T-helper 1 cell (primary cell): ENCODE data around the gene GABRB2.

Experiments used
- DNase-seq, 5 donors: peaks; one replicate each; pipeline ENCODE4 v3.0.0-alpha.2; 2012 to 2020

Gene GABRB2

DNA sequence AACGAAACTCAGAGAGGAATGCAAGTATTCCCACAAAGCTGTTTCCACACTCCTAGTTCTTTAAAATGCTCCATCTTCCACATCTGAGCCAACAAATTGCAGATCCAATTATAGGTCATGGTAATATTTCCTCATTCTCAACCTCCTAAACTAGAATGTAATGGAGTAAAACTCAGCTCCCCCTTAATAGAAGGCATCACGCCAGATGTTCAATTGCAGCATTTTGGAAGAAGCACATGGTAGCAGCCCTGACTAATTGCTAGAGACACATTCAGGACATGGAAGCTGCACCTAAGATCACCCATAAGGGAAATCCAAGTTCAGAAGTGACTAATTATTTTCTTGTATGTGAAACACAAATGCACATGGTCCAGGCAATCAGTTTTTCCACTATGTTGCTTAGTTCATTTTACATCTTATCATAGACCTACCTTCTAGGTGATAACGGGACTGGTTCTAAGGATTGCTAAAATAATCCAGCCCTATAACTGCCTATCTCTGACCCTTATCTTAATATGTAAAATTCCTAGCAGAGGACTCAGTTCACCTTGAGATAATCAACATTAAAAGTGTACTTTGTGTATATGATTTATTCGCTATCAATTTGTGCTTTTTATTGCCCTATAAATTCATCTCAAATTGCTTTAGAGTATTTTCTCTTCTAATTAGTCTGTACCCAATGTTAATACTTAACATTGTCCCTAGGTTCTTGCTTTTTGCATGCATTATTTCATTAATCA is 75.1 kb downstream of the GABRB2 start:
- DNase-seq, result no peak

DNA sequence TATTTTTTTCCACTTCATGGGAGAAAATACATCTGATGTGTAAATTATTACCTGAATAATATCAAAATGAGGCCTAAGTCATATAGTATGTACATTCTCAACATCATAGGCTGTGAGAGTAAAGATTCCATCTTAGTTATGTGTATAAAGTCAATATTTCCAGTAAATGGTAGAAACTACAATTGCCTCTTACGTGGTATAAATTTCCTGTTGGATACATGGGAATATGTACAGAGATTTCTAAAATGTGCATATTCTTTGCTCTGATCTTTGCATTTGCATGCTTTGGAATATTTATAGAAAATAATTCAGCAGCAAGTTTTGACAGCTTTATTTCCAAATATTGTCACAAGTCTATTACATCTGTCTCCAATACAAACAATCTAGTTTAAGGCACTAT is 78.8 kb downstream of the GABRB2 start:
- DNase-seq, result no peak

DNA sequence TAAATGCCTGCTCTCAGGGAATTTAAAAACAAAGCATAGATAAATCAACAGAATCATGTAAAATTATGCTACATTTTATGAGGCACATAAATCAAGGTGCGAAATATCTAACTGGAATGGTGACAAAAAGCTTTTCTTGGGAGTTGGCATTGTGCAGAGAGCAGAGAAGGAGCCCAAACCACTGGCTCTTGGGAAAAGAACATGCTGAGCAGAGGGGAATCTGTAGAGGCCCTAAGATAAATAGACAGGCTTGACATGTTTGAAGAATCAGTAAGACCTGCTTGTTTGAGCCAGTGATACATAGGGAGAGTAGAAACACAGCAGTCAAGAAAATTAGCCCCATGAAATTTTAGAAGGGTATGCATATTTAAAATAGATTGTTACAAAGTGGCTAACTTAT is 85.8 kb downstream of the GABRB2 start:
- no peak for DNase-seq

DNA sequence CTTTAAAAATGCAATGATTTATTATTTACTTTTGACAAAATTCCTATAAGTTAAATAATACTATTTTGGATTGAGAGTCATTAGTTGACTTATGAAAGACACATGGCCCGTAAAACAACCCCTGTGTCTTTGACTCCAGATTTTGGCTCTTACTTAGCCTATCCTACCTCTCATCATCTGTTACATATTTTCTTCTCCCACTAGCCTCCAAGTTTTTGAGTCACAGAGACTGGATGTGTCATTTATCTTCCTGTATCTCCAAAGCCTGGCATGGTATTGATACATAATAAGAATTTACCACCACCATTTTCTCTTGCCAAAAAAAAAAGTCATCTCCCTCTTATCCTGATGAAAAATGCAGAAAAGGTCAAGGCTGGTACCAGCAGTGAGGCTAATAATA is 99.9 kb downstream of the GABRB2 start:
- DNase-seq, result no peak

DNA sequence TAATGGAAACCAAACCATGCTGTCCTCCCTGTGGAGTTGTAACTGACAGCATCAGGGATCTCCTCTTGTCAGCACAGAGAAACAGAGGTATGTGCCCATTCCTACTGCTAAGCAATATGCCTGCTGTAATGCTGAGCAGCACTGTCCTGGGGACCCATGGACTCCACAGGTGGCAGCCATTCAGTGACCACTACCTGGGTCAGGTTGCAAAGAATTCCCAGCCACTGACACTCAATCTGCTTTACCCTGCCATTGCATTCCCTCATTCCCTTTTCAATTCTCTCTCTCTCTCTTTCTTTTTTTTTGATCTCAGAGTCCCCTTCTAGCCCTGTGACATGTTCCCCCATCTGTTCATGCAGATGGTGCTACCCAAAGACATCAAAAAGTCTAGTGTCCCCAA is 104.1 kb downstream of the GABRB2 start:
- DNase-seq, result no peak

DNA sequence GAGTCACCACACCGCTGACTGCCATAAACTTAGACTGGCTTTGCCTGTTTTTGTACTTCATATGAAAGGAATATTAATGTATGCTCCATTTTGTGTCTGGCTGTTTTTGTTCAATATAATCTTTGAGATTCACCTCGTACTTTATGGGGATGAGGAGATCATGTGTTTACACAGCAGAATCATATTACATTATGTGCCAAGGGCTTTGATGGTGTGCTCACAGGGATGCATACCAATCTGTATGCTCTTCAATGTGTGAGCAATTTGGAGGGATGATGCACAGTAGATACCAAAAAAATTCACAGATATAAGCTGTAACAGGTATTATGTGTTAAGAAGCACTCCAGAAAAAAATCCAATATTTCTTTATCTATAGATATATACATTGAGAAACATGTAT is 113.7 kb downstream of the GABRB2 start:
- DNase-seq, result no peak

DNA sequence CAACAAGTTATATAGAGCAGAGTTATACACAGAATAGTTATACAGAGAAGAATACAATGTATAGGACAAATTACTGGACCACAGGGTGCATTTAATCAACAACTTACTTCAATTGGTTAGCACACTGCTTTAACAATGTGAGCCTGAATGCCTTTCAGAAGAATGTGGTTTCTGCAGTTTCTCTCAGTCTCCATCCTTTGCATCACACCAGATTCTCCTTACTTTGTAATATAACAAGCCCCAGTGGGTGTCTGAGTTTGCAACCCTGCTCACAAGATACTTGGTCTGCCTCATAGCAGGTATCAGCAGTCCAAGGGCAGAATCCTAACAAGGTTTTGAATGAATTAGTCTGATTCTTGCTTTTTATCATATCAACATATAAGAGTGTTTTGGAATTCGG is 114.6 kb downstream of the GABRB2 start:
- DNase-seq, result no peak

DNA sequence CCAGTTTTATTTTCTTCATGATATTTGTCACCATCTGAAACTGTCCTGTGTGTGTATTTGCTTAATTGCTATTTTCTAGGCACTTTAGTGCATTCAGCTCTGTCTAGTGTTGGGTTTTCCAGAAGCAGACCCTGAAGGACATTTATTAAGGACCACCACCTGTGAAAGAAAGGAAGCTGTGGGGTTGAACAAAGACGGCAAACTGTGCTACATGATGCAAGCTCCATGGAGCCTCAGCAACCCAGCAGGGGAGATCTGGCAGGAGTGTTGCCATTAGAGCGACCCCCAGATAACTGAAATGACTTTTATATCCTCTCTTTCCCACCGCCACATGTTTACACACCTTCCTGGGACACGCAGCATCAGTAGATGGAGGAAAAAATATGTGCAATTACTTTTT is 125.5 kb downstream of the GABRB2 start:
- no peak for DNase-seq

DNA sequence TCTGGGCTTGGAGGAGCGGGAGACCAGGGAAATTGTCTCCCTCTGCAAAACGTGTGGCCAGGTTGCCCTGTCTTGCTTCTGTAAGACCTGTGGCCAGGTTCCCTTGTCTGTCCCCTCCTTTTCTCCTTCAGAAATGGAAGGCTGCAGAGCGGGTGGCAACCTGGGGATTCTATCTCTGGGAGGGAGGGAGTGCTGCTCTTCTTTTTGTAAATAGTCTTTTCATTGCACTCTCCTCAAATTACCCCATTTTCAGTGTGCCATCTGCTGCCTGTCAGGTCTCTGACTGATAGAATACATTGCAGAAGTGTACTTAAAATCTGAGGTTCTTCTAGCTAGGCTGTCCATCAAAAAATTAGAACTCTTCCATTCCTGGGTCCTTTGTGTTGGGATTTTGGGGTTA is 126.0 kb downstream of the GABRB2 start:
- DNase-seq, result no peak

DNA sequence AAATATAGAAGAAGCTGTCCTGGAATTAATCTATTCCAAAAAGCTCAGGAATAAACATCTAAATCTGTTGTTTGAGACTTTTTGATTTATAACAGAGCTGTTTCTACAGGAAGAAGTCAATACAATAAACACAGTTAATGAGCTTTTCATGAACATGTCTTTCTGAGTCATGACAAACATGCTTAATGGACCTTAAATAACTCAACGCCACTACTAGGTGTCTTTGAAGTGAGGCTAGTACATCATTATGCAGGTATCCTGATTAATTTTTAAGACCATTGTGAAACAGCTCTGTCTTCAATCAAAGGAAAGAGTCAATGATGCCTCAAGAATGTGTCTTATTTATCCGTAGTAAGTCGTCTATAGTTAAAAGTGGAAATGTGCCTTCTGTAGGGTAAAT is 131.6 kb downstream of the GABRB2 start:
- DNase-seq, result no peak

DNA sequence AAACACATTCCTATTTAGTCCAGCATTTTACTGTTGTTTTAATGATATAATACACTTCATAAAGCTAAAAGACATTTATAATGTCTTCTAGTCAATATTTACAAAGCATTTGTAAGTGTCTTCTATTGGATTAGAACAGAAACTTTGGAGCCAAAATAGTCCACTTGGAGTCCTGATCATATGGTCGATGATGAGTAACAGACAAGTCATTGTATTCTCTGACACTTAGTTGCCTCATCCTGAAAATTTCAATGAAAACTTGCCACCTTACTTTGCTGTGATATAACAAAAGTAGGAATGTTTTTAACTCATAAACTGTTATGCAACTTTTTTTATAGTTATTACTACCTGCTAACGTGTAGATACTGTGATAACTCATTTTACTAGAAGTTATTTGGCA is 132.5 kb downstream of the GABRB2 start:
- DNase-seq, result no peak

DNA sequence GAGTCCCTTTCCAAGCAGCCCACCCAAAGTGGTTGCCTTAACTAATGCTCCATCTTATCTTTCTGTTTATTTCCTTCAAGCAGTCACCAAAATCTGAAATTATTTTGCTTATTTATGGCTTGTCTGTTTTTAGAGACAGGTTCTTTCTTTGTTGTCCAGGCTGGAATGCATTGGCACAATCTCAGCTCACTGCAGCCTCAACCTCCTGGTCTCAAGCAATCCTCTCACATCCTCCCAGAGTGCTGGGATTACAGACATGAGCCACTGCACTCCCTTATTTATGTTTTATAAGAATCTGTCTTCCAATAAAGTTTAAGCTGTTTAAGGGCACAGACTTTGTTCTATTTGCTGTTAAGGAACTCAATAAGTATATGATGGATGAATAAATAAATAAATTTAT is 133.7 kb downstream of the GABRB2 start:
- no peak for DNase-seq

DNA sequence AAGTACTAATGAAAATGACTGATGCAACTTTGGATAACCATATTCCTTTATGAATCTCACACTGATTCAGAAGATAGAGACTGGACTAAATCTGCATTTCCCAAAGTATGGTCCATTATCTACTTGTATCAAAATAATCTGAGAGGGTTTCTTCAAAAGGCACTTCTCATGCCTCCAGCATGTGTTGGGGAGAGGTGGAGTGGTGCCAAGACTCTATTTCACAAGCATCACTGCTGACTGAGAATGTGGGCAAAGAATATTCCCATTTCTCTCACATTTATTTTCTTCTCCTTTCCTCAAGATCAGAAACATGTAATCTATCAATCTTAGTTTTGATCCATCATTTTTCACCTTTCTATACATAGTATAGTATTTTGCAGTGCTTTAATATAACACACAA is 135.4 kb downstream of the GABRB2 start:
- DNase-seq, result no peak

DNA sequence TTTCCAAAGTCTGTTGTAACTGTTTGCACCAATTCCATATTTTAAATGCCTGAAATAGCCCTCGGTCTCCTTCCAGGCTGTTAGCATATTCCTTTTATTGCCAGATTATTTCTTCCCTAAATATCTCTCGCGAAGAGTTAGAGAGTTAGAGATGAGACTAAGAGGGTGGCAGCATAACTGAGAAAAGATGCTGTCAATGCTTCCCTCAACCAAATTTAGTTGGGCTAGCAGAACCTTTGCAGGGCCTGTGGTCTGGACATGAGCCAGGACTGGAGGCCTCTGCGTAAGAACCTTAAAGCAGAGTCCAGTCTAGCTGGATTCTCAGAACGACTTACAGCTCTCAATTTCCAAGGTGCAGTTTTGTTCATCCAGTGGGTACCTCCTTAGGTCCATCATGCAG is 135.9 kb downstream of the GABRB2 start:
- no peak for DNase-seq

DNA sequence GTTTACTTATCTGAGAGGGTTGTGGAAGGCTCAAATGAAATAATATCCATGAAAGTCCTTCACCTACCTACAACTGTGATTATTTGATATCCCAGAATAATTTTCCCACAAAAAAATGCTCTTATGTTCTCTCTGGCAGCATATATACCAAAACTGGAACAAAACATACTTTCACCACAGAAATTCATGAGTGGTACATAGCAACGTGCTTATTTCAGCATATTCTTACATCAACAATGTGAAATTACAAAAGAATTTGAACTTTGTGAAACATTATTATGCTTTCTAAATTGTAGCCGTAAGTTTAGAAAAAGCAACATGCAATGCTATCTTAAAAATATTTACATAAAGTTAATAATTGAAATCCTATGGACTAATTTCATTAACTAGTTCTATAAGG is 137.1 kb downstream of the GABRB2 start:
- no peak for DNase-seq

DNA sequence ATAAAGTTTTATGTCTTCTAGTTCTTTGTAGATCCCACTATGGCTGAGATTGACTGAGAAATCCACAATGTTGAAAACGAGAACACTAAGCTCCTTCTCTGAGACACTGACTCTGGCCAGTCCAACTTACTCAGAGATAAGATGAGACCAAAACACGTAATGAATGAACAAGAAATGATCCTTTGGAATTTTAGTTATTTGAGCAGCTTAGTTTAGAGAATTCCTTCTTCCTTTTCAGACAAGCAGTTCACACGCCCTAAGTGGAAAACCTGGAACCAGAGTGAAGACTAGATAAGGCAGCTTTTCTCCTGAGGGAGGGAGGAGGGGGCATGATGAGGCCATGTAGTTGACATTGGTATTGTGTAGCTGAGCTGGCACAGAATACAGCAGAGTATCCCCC is 139.6 kb downstream of the GABRB2 start:
- DNase-seq, result no peak

DNA sequence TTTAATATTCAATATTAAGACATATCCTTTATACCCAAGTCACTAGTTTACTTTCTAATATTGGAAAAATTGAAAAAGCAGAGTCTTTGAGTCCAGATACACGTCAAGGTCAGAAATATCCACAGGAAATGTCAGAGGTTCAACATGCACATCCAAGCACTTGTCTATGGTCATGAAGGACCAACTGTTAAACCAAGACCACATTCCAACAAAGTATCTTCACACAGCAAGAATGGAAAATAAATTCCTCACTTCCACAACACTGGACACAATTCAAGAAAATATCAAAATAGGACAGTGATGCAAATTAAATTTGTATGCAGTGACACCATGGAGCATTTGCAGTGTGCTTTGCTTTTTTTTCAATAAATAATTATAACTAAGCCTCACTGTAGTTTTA is 142.5 kb downstream of the GABRB2 start:
- no peak for DNase-seq

DNA sequence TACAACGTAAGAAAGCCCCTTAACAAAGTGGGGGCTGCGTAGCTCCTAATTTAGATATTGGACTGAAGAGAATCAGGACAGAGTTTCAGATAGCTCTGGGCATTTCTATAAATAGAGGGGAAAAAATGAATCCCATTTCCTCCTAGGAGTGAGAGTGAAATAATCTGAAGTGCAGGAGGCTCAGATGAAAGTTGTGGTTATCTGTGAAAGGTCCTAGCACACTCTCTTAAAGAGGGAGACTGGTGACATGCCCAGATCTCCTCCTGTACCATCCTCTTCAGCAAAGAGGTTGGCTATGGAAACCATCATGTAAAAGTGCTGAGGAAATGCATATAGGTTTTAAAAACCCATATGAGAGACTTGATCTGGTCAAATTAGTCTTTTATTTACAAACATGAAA is 143.4 kb downstream of the GABRB2 start:
- no peak for DNase-seq

DNA sequence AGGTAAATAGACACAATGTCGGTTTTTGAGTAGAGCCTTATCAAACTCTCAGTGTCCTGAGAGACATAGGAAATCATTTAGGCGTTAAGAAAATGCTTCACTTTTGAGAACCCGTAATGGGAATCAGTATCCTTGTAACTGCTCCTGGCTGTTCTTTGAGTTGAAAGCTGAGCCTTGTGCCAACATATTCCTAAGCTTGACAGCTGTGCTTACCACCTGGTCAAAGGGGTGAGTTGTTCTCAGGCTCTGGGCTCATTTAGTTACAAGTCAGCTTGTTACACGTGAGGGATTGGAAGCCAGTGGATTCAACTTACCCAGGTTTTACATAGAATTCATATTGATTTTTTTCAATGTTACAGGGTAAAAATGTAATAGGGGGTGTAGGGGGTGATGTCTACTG is 145.9 kb downstream of the GABRB2 start:
- DNase-seq, result no peak

DNA sequence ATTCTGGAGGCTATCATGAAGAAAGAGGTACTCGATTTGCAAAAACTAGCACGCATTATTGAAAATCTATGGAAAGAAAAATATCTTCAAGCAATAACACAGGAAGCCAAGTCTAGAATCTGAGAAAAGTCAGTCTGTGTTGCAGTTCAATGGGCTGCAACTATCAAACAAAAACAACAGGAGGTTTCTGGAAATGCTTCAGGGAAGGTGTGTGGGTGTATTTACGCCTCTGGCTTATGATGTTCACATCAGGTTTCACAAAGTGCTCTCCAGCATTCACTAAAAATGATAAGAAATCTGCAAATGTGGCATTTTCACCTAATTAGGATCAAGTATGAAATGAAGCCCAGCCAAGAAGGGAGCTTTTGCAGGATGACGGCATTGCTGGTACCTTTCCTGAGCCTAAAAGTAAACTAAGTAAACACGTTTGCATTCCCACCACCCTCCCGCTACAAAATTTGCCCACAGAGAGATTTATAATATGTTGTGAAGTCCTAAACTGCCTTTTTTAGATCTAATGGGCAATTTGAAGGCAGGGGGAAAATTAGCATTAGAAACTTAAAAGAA is 146.4 kb downstream of the GABRB2 start:
- no peak for DNase-seq

DNA sequence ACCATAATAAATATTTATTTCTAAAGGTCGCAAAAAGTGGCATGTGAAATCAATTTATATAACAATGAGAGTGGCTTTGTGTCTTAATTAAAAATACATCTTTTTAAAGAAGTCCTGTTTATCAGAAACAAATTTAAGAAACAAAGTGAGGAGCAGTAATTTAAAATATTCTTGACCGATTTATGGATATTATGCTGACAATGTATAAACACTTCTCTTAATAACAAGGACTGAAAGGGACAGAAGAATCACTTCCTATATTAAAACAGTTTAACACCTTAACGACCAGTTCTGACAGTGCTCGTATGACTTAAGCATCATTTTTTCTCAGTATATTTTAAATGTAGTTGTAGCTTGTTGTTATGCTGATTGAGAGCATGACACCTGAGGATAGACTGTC is 149.1 kb downstream of the GABRB2 start:
- no peak for DNase-seq

DNA sequence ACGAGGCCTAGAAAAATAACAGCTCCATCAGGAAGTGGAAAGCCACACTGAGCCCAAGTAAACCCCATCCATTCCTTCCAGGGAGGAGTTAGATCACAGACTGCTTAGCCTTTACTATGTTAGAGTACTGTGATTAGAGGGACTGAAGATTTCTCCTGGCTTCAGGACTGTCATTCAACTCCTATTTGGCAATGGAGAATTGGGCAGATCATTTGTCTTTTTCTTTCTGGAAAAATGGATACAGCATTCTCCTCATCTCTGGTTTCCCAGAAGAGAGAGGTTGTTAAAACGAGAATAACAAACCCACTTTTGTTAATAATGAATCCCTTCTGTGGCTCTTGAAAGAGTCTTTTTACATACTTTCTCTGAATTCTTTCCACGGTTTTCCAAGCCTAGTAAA is 150.4 kb downstream of the GABRB2 start:
- DNase-seq, result no peak

DNA sequence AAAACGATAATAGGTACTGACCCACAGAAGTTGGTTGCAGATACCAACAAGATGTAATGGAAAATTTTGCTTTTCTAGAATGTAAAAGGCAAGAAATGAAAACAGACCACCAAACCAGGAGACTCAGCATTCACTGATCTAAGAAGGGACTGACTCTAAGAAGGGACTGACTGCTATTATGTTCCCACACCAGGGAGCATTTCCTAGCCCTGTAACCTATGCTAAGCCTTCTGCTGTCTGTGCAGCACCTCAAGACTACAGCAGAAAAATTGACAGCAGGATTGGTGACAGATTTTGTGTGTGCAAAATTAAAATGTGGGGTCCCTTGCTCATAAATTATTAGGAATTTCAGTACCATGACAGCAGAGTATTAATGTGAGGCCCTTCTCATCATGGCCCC is 154.8 kb downstream of the GABRB2 start:
- no peak for DNase-seq

DNA sequence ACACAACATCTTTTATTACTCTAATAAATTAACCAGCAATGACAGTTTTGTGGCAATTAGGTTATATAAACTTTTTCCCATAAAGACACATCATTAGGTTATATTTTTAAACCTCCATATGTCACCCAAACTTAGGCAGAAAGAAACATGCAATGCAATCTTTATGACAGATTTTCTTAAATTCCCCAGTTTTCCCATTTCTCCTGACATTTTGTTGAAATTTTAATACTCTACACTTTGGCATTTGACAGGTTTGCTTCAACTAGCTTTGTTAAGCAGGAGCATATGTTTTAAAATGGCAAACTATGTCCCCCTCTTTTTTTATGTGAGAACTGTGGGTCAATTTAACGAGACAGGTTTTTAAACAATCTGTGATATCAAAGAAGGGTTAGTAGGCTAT is 155.5 kb downstream of the GABRB2 start:
- no peak for DNase-seq

DNA sequence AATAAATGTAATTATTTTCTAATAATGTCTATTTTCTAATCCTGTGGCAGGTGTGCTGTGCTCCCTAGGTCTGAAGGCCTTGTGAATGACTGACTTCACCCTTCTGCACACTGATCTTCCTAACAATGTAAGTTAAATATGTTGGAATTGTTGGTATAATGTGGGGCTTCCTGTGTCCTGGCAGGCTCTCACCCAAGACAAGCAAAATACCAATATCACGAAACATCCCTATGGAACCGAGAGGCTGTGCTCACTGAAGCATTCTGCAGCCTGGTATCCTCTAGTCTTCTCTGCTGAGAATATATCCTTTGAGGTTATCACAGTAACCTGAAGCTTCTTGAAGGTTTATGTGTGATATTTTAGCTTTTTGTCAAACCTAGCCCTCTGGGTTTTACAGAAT is 159.4 kb downstream of the GABRB2 start:
- no peak for DNase-seq
